ENCODE data around the gene FAU. TPM values are rescaled to one million over a fixed set of nuclear protein-coding genes. Genes with fewer than 3 reads are reported as not detected.
A peak's percentile ranks its signal among the peaks of the same experiment; 100 is the strongest.

Gene FAU
- total and polyA plus RNA-seq, 10 of the 15 experiments (the other 5 are each of a cell fraction or from before 2014, with no cell fraction given), result 332 to 1,347 (median 990) TPM

- TF ChIP-seq PKNOX1 (IDR thresholded peaks at IDR 0.05) (peak; percentile 76), CREM (IDR thresholded peaks at IDR 0.05; ENCODE audit: low read depth) (peak; percentile 92), IRF4 (IDR thresholded peaks at IDR 0.05; ENCODE audit: low read depth, low read length) (0 out of 2 replicates have a peak, but pooled peaks have one; percentile 40), BCL11A (IDR thresholded peaks at IDR 0.05; ENCODE audit: low read depth, low read length) (no peak), SKIL (IDR thresholded peaks at IDR 0.05; ENCODE audit: low read depth, poor library complexity, severe bottlenecking) (peak; percentile 35), SMAD1 (IDR thresholded peaks at IDR 0.05; ENCODE audit: low read depth, partially characterized antibody) (no peak), ZNF24 (IDR thresholded peaks at IDR 0.05) (no peak), SPI1 (IDR thresholded peaks at IDR 0.05; ENCODE audit: borderline replicate concordance, insufficient read depth, low read depth, low read length) (no peak), BACH1 (IDR thresholded peaks at IDR 0.05; ENCODE audit: borderline replicate concordance) (peak; percentile 34; the same call in 1 of the 2 replicates), MYC (IDR thresholded peaks at IDR 0.05; ENCODE audit: insufficient read depth, insufficient read length, insufficient replicate concordance, low read length, severe bottlenecking) (peak; percentile 33), TBL1XR1 (IDR thresholded peaks at IDR 0.05; ENCODE audit: low read depth, low read length) (peak; percentile 75; the same call in 1 of the 2 replicates), DPF2 (IDR thresholded peaks at IDR 0.05) (peak; percentile 58; the same call in 1 of the 2 replicates), KAT2A (conservative IDR thresholded peaks at IDR 0.05; ENCODE audit: control insufficient read depth, low read depth, low read length) (no peak)
- TF ChIP-seq, protein P1, sequence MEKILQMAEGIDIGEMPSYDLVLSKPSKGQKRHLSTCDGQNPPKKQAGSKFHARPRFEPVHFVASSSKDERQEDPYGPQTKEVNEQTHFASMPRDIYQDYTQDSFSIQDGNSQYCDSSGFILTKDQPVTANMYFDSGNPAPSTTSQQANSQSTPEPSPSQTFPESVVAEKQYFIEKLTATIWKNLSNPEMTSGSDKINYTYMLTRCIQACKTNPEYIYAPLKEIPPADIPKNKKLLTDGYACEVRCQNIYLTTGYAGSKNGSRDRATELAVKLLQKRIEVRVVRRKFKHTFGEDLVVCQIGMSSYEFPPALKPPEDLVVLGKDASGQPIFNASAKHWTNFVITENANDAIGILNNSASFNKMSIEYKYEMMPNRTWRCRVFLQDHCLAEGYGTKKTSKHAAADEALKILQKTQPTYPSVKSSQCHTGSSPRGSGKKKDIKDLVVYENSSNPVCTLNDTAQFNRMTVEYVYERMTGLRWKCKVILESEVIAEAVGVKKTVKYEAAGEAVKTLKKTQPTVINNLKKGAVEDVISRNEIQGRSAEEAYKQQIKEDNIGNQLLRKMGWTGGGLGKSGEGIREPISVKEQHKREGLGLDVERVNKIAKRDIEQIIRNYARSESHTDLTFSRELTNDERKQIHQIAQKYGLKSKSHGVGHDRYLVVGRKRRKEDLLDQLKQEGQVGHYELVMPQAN (conservative IDR thresholded peaks at IDR 0.05), result peak; percentile 98
- TF ChIP-seq, protein P2, sequence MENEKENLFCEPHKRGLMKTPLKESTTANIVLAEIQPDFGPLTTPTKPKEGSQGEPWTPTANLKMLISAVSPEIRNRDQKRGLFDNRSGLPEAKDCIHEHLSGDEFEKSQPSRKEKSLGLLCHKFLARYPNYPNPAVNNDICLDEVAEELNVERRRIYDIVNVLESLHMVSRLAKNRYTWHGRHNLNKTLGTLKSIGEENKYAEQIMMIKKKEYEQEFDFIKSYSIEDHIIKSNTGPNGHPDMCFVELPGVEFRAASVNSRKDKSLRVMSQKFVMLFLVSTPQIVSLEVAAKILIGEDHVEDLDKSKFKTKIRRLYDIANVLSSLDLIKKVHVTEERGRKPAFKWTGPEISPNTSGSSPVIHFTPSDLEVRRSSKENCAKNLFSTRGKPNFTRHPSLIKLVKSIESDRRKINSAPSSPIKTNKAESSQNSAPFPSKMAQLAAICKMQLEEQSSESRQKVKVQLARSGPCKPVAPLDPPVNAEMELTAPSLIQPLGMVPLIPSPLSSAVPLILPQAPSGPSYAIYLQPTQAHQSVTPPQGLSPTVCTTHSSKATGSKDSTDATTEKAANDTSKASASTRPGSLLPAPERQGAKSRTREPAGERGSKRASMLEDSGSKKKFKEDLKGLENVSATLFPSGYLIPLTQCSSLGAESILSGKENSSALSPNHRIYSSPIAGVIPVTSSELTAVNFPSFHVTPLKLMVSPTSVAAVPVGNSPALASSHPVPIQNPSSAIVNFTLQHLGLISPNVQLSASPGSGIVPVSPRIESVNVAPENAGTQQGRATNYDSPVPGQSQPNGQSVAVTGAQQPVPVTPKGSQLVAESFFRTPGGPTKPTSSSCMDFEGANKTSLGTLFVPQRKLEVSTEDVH (IDR thresholded peaks at IDR 0.05; ENCODE audit: low read depth, partially characterized antibody), result peak; percentile 91
- TF ChIP-seq, protein P3, sequence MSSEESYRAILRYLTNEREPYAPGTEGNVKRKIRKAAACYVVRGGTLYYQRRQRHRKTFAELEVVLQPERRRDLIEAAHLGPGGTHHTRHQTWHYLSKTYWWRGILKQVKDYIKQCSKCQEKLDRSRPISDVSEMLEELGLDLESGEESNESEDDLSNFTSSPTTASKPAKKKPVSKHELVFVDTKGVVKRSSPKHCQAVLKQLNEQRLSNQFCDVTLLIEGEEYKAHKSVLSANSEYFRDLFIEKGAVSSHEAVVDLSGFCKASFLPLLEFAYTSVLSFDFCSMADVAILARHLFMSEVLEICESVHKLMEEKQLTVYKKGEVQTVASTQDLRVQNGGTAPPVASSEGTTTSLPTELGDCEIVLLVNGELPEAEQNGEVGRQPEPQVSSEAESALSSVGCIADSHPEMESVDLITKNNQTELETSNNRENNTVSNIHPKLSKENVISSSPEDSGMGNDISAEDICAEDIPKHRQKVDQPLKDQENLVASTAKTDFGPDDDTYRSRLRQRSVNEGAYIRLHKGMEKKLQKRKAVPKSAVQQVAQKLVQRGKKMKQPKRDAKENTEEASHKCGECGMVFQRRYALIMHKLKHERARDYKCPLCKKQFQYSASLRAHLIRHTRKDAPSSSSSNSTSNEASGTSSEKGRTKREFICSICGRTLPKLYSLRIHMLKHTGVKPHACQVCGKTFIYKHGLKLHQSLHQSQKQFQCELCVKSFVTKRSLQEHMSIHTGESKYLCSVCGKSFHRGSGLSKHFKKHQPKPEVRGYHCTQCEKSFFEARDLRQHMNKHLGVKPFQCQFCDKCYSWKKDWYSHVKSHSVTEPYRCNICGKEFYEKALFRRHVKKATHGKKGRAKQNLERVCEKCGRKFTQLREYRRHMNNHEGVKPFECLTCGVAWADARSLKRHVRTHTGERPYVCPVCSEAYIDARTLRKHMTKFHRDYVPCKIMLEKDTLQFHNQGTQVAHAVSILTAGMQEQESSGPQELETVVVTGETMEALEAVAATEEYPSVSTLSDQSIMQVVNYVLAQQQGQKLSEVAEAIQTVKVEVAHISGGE (CRISPR knock-in tag; IDR thresholded peaks at IDR 0.05), result 0 out of 2 replicates have a peak, but pooled peaks have one; percentile 32
Observed at GRCh38 chr11:65117206-65118096, 4.5 kb downstream of the FAU start, which contains the start of gene ZNHIT2 (continued).

All from GM12878 (cell line).